Type B pancreatic cell (in vitro differentiated cells): ENCODE data around the gene IGFBP7. TPM values are rescaled to one million over a fixed set of nuclear protein-coding genes. Genes with fewer than 3 reads are reported as not detected.
A peak's percentile ranks its signal among the peaks of the same experiment; 100 is the strongest.

Experiments used
- DNase-seq: peaks from one replicate; pipeline ENCODE4 v3.0.0; 2021; ENCODE audit warnings: mixed read lengths; ENCODE audit not compliant: unreplicated experiment; ENCODE audit errors: extremely low spot score
- H3K27ac Mint-ChIP-seq: 2 replicates; pipeline ENCODE4 v1.8.0; 2021; ENCODE audit warnings: mild to moderate bottlenecking, mixed read lengths
- H3K27me3 Mint-ChIP-seq: 2 replicates; pipeline ENCODE4 v1.8.0; 2021; ENCODE audit warnings: mixed read lengths
- H3K36me3 Mint-ChIP-seq: 2 replicates; pipeline ENCODE4 v1.8.0; 2021; ENCODE audit warnings: mixed read lengths
- H3K4me1 Mint-ChIP-seq: one replicate; pipeline ENCODE4 v1.8.0; 2021; ENCODE audit warnings: mixed read lengths; ENCODE audit not compliant: unreplicated experiment
- H3K4me3 Mint-ChIP-seq: 2 replicates; pipeline ENCODE4 v1.8.0; 2021; ENCODE audit warnings: mild to moderate bottlenecking, mixed read lengths
- H3K9me3 Mint-ChIP-seq: 2 replicates; pipeline ENCODE4 v1.8.0; 2021; ENCODE audit warnings: mixed read lengths
- CTCF ChIP-seq: fragments of 200-600 bp; sonication (generic); conservative IDR thresholded peaks from 2 replicates; pipeline ENCODE4 v1.5.0; 2021; ENCODE audit warnings: antibody characterized with exemption, mild to moderate bottlenecking
- total RNA-seq: library from RNA; stranded (reverse); gene quantifications from 2 replicates; pipeline ENCODE4 v1.2.1, GENCODE V29; 2021; ENCODE audit warnings: low replicate concordance

IGFBP7 gene
- total RNA-seq, 1 donor from 2014 or later = 108 TPM

- Mint-ChIP-seq H3K27ac (peak overlapping the region; percentile 25), H3K4me3 (no peak overlapping the region), H3K36me3 (peaks cover 56% of the 10 kb centered on the region), H3K9me3 (no peaks in the 10 kb centered on the region), H3K27me3 (no peaks in the 10 kb centered on the region), H3K4me1 (no peaks in the 10 kb centered on the region)
- TF ChIP-seq CTCF = no peak
- no peak for DNase-seq
Measured at GRCh38 chr4:57020467-57021101, 89.6 kb downstream of the IGFBP7 start.

GRCh38 chr4:57018980-57019379 is 91.2 kb downstream of the IGFBP7 start:
- Mint-ChIP-seq H3K4me1 (no peaks in the 10 kb centered on the region), H3K9me3 (no peaks in the 10 kb centered on the region), H3K27ac (no peak overlapping the region), H3K4me3 (no peak overlapping the region), H3K36me3 (peaks cover 55% of the 10 kb centered on the region), H3K27me3 (no peaks in the 10 kb centered on the region)
- no peak for TF ChIP-seq CTCF
- no peak for DNase-seq

GRCh38 chr4:57013543-57014120 is 96.6 kb downstream of the IGFBP7 start:
- no peak for TF ChIP-seq CTCF
- Mint-ChIP-seq H3K4me3 (no peak overlapping the region), H3K27me3 (no peaks in the 10 kb centered on the region), H3K4me1 (no peaks in the 10 kb centered on the region), H3K27ac (no peak overlapping the region), H3K9me3 (no peaks in the 10 kb centered on the region), H3K36me3 (peaks cover 43% of the 10 kb centered on the region)
- DNase-seq = no peak

GRCh38 chr4:56999751-57000150 is 110.4 kb downstream of the IGFBP7 start:
- H3K9me3 Mint-ChIP-seq = no peaks in the 10 kb centered on the region
- no peaks in the 10 kb centered on the region for H3K27me3 Mint-ChIP-seq
- H3K27ac Mint-ChIP-seq = no peak overlapping the region
- H3K4me1 Mint-ChIP-seq = no peaks in the 10 kb centered on the region
- no peak for TF ChIP-seq CTCF
- H3K36me3 Mint-ChIP-seq = peaks cover 35% of the 10 kb centered on the region
- DNase-seq = no peak
- no peak overlapping the region for H3K4me3 Mint-ChIP-seq

- Mint-ChIP-seq H3K27me3 (no peaks in the 10 kb centered on the region), H3K36me3 (peaks cover 41% of the 10 kb centered on the region), H3K9me3 (no peaks in the 10 kb centered on the region), H3K4me3 (no peak overlapping the region), H3K27ac (no peak overlapping the region), H3K4me1 (no peaks in the 10 kb centered on the region)
- DNase-seq = no peak
- no peak for TF ChIP-seq CTCF
Measured at GRCh38 chr4:56995525-56995924, 114.7 kb downstream of the IGFBP7 start.
